OCI-LY7 (cell line): Measurements from ENCODE around the gene PPM1H. TPM values are rescaled to one million over a fixed set of nuclear protein-coding genes. Genes with fewer than 3 reads are reported as not detected.

ENCODE experiments used
- BruUV-seq: library from RNA; stranded (reverse); fragments of 400-500 nt; replicated peaks from 2 replicates; lab custom pipeline; 2021; lab: Mats Ljungman, UMichigan
- CTCF ChIA-PET: fragments of 300-600 bp; sonication (Branson Sonifier 250); formaldehyde crosslinking; loops from one replicate; lab custom pipeline; 2022; ENCODE audit warnings: antibody characterized with exemption; ENCODE audit not compliant: unreplicated experiment; lab: Charles Lee
- POLR2A ChIA-PET: fragments of 300-600 bp; sonication (Branson Sonifier 250); formaldehyde crosslinking; loops from one replicate; lab custom pipeline; 2022; ENCODE audit warnings: antibody characterized with exemption; lab: Charles Lee
- DNase-seq: peaks from one replicate; pipeline ENCODE4 v3.0.0-alpha.2; 2015; ENCODE audit warnings: low spot score
- H2AFZ ChIP-seq: fragments of 200-600 bp; sonication (generic), shearing (Covaris generic); 2 replicates; pipeline ENCODE4 v1.6.1; 2014; ENCODE audit warnings: mild to moderate bottlenecking, antibody characterized with exemption, low read length, moderate library complexity
- H3K27ac ChIP-seq: fragments of 200-600 bp; sonication (generic); 2 replicates; pipeline ENCODE4 v1.5.1; 2014; ENCODE audit warnings: mixed run types, low read depth, mild to moderate bottlenecking, moderate library complexity, low read length, inconsistent platforms; ENCODE audit not compliant: poor library complexity, severe bottlenecking
- H3K36me3 ChIP-seq: fragments of 200-600 bp; sonication (generic); 2 replicates; pipeline ENCODE4 v1.6.1; 2014; ENCODE audit warnings: mild to moderate bottlenecking, antibody characterized with exemption, low read length, moderate library complexity, mixed read lengths; ENCODE audit not compliant: insufficient read depth
- H3K4me1 ChIP-seq: fragments of 200-600 bp; sonication (generic); 2 replicates; pipeline ENCODE4 v1.5.1; 2014; ENCODE audit warnings: mild to moderate bottlenecking, low read length; ENCODE audit not compliant: insufficient read depth, poor library complexity, severe bottlenecking
- H3K4me2 ChIP-seq: fragments of 200-600 bp; sonication (generic); 2 replicates; pipeline ENCODE4 v1.6.1; 2014; ENCODE audit warnings: mild to moderate bottlenecking, low read length
- H3K4me3 ChIP-seq: fragments of 200-600 bp; sonication (generic); 2 replicates; pipeline ENCODE4 v1.5.1; 2014; ENCODE audit warnings: mild to moderate bottlenecking, low read depth, low read length; ENCODE audit not compliant: poor library complexity, severe bottlenecking
- H3K79me2 ChIP-seq: fragments of 200-600 bp; sonication (generic); 2 replicates; pipeline ENCODE4 v1.6.1; 2016; ENCODE audit warnings: low read depth, mild to moderate bottlenecking, low read length, moderate library complexity, mixed read lengths; ENCODE audit not compliant: insufficient read depth
- H3K9me2 ChIP-seq: fragments of 200-600 bp; sonication (generic); 2 replicates; pipeline ENCODE4 v1.6.1; 2016; ENCODE audit warnings: mild to moderate bottlenecking, low read length, mixed read lengths; ENCODE audit not compliant: insufficient read depth
- H3K9me3 ChIP-seq: fragments of 200-600 bp; sonication (generic); 2 replicates; pipeline ENCODE4 v1.6.1; 2014; ENCODE audit warnings: mild to moderate bottlenecking, mixed run types, low read length, mixed read lengths
- H4K20me1 ChIP-seq: fragments of 200-600 bp; sonication (generic); 2 replicates; pipeline ENCODE4 v1.6.1; 2014; ENCODE audit warnings: mild to moderate bottlenecking, antibody characterized with exemption, low read length, moderate library complexity, mixed read lengths; ENCODE audit not compliant: insufficient read depth
- CTCF ChIP-seq: fragments of 200-600 bp; sonication (generic); conservative IDR thresholded peaks from 2 replicates; pipeline ENCODE4 v1.5.1; 2014; ENCODE audit warnings: mild to moderate bottlenecking, antibody characterized with exemption, low read length, moderate library complexity, mixed read lengths
- EZH2phosphoT487 ChIP-seq: fragments of 200-600 bp; sonication (generic); IDR thresholded peaks from 2 replicates; pipeline ENCODE4 v1.6.1; 2018; ENCODE audit warnings: low read depth, borderline replicate concordance, mild to moderate bottlenecking, mixed run types, antibody characterized with exemption, low read length, moderate library complexity, mixed read lengths
- intact Hi-C: fragments of 100-400 bp; cut with micrococcal nuclease; formaldehyde crosslinking; loops from one replicate; pipeline ENCODE4 v1.10.0; 2022; ENCODE audit not compliant: unreplicated experiment
- total RNA-seq, 2 experiments: library from RNA; depleted of rRNA in 1 of 2; stranded (reverse); fragments of >200 nt in 1 of 2; shearing (Covaris generic) in 1 of 2; gene quantifications; 2 replicates each; pipeline ENCODE4 v1.2.3, GENCODE V29; 2014 to 2022

The PPM1H gene
- total RNA-seq, 2 experiments from 2014 or later = 2.0 to 3.4 TPM

DNA sequence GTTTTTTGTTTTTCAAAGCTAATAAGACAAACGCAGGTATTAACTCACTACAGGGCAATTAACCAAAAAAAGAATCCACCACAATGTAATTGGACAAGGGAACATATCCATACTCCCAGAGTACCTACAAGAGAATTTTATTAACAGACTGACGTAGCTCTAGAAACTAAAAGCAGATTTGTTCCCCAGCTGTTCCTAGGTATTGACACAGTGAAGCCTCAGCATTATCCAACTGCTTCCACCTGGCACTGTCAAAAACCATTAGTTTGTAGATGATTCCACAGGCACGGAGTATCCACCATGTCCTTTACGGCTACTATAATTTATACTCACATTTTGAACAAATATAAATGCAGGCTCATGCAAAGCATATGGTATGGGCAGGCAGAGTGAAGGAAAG is 22.3 kb downstream of the PPM1H start:
- DNase-seq = no peak
- H3K4me1 ChIP-seq = no peaks in the 10 kb centered on the region
- BruUV-seq = no TSS peak
- H3K9me3 ChIP-seq = no peaks in the 10 kb centered on the region
- no peaks in the 10 kb centered on the region for H4K20me1 ChIP-seq
- no peak overlapping the region for H3K4me3 ChIP-seq
- intact Hi-C loops = no loop called here
- no peaks in the 10 kb centered on the region for H3K9me2 ChIP-seq
- H3K79me2 ChIP-seq = no peaks in the 10 kb centered on the region
- TF ChIP-seq EZH2phosphoT487 (no peak), CTCF (no peak)
- no peaks in the 10 kb centered on the region for H3K36me3 ChIP-seq
- H3K4me2 ChIP-seq = no peak overlapping the region
- no peak overlapping the region for H2AFZ ChIP-seq
- ChIA-PET CTCF (no interaction called here), POLR2A (interaction anchor here (0.6 to 1.2 kb wide), 2 partner anchors 10 to 18 kb away, joined by 3 to 4 read pairs; no protein-coding TSS in a partner anchor)
- H3K27ac ChIP-seq = no peak overlapping the region

- Histone ChIP-seq H3K27ac (no peak overlapping the region), H3K9me2 (no peaks in the 10 kb centered on the region), H3K4me1 (no peaks in the 10 kb centered on the region), H3K4me3 (no peak overlapping the region), H4K20me1 (no peaks in the 10 kb centered on the region), H3K36me3 (no peaks in the 10 kb centered on the region), H3K4me2 (no peak overlapping the region), H3K79me2 (no peaks in the 10 kb centered on the region), H2AFZ (no peak overlapping the region), H3K9me3 (no peaks in the 10 kb centered on the region)
- no peak for DNase-seq
- TF ChIP-seq EZH2phosphoT487 (no peak), CTCF (no peak)
- BruUV-seq = no TSS peak
- ChIA-PET POLR2A (interaction anchor here (0.6 kb wide), 1 partner anchor 914 kb away, joined by 3 read pairs; no protein-coding TSS in a partner anchor), CTCF (no interaction called here)
- intact Hi-C loops = no loop called here
These were observed 23.7 kb downstream of the PPM1H start for GRCh38 chr12:62911286-62911685.

DNA sequence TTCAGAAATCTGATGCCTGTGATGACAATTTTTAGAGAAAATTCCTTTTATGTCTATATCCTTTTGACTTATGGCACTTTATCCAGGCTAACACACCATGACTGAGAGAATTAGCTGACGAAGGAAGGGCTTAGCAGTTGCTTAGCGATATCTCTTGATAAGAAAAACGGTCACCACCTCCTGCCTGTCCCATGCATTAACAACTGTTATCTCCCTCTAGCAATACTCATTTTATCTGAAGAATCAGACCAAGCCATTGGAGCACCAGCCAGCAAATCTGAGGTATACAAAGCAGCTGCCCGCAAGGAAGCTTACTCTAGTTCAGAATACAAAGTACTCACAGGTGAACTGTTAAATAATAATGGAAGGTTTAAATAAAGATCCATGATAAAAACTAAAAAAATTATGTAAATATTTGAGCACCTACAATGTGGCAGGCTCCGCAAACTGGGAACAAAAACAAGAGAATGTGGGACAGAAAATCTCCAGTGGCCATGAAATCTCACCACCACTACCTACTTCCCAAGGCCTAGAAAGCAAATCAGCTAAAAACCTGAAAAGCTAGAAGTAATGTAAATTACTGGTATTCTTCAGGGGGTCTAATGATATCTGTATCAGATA is 24.3 kb downstream of the PPM1H start:
- TF ChIP-seq EZH2phosphoT487 (no peak), CTCF (no peak)
- CTCF ChIA-PET = no interaction called here

More for the DNA sequence above, 24.3 kb downstream of the PPM1H start:
- Histone ChIP-seq H3K36me3 (no peaks in the 10 kb centered on the region), H3K9me2 (no peaks in the 10 kb centered on the region), H3K27ac (no peak overlapping the region), H3K9me3 (no peaks in the 10 kb centered on the region), H2AFZ (no peak overlapping the region), H3K4me3 (no peak overlapping the region), H3K79me2 (no peaks in the 10 kb centered on the region), H4K20me1 (no peaks in the 10 kb centered on the region), H3K4me2 (no peak overlapping the region), H3K4me1 (no peaks in the 10 kb centered on the region)
- POLR2A ChIA-PET = interaction anchor here (0.6 kb wide), 1 partner anchor 913 kb away, joined by 3 read pairs; no protein-coding TSS in a partner anchor
- DNase-seq = no peak
- no TSS peak for BruUV-seq
- intact Hi-C loops = no loop called here
